ENCODE results near the gene DOCK11.

GRCh38 chrX:118726396-118726795 lies 230.8 kb downstream of the DOCK11 start:
- no peak for TF ChIP-seq SPI1 (IDR thresholded peaks at IDR 0.05; ENCODE audit: borderline replicate concordance, low read depth)
- TF ChIP-seq, protein P1, sequence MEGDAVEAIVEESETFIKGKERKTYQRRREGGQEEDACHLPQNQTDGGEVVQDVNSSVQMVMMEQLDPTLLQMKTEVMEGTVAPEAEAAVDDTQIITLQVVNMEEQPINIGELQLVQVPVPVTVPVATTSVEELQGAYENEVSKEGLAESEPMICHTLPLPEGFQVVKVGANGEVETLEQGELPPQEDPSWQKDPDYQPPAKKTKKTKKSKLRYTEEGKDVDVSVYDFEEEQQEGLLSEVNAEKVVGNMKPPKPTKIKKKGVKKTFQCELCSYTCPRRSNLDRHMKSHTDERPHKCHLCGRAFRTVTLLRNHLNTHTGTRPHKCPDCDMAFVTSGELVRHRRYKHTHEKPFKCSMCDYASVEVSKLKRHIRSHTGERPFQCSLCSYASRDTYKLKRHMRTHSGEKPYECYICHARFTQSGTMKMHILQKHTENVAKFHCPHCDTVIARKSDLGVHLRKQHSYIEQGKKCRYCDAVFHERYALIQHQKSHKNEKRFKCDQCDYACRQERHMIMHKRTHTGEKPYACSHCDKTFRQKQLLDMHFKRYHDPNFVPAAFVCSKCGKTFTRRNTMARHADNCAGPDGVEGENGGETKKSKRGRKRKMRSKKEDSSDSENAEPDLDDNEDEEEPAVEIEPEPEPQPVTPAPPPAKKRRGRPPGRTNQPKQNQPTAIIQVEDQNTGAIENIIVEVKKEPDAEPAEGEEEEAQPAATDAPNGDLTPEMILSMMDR (IDR thresholded peaks at IDR 0.05; ENCODE audit: insufficient read depth, low read length), result no peak
- TF ChIP-seq, protein P2, sequence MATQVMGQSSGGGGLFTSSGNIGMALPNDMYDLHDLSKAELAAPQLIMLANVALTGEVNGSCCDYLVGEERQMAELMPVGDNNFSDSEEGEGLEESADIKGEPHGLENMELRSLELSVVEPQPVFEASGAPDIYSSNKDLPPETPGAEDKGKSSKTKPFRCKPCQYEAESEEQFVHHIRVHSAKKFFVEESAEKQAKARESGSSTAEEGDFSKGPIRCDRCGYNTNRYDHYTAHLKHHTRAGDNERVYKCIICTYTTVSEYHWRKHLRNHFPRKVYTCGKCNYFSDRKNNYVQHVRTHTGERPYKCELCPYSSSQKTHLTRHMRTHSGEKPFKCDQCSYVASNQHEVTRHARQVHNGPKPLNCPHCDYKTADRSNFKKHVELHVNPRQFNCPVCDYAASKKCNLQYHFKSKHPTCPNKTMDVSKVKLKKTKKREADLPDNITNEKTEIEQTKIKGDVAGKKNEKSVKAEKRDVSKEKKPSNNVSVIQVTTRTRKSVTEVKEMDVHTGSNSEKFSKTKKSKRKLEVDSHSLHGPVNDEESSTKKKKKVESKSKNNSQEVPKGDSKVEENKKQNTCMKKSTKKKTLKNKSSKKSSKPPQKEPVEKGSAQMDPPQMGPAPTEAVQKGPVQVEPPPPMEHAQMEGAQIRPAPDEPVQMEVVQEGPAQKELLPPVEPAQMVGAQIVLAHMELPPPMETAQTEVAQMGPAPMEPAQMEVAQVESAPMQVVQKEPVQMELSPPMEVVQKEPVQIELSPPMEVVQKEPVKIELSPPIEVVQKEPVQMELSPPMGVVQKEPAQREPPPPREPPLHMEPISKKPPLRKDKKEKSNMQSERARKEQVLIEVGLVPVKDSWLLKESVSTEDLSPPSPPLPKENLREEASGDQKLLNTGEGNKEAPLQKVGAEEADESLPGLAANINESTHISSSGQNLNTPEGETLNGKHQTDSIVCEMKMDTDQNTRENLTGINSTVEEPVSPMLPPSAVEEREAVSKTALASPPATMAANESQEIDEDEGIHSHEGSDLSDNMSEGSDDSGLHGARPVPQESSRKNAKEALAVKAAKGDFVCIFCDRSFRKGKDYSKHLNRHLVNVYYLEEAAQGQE (IDR thresholded peaks at IDR 0.05; ENCODE audit: insufficient replicate concordance, low read depth), result no peak
